ENCODE results near the gene TCTA. TPM values are rescaled to one million over a fixed set of nuclear protein-coding genes. Genes with fewer than 3 reads are reported as not detected.

TCTA gene
- total and polyA plus RNA-seq, 3 experiments from 2014 or later = 21.3 to 38.4 (median 23.2) TPM

DNA sequence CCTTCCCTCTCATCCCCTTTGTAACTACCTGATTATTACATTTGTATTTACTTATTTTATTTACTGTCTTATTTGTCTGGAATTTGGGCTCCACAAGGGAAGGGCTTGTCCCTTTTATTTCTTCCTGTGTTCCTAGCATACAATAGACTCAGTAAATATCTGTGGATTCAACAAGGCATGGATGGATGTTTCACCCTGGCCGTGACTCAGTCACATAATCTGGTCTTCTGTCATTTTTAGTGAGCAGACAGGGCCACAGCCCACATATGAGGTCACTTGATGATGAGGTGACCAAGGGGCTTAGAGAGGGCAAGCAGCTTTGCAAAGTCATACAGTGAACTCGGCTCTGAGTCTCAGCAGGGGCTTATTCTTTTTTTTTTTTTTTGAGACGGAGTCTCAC, 50.0 kb downstream of the TCTA start:
- Mint-ChIP-seq H3K9me3 (no peaks in the 10 kb centered on the region), H3K36me3 (no peaks in the 10 kb centered on the region), H3K4me1 (no peaks in the 10 kb centered on the region), H3K27me3 (no peaks in the 10 kb centered on the region), H3K4me3 (no peak overlapping the region), H3K27ac (peak overlapping the region in 1 of 8 donors; percentile 35)
- H3K4me1 ChIP-seq (ENCODE audit: insufficient read depth, low read length) = no peaks in the 10 kb centered on the region
- H3K9me3 ChIP-seq (ENCODE audit: low read length) = no peaks in the 10 kb centered on the region
- no peaks in the 10 kb centered on the region for H3K27me3 ChIP-seq (ENCODE audit: insufficient read depth, low read length, poor library complexity, severe bottlenecking)
- no peaks in the 10 kb centered on the region for H3K36me3 ChIP-seq (ENCODE audit: insufficient read depth, low read length)
- peak overlapping the region; percentile 16 for H3K27ac ChIP-seq (ENCODE audit: low read depth, low read length)
- no peak overlapping the region for H3K4me3 ChIP-seq (ENCODE audit: low read length)
- CTCF ChIA-PET = interaction anchor here (1.1 kb wide), 1 partner anchor 8 kb away, joined by 3 read pairs; the partner anchor contains the start of gene DAG1
- DNase-seq = no peak
- POLR2A ChIA-PET = no interaction called here

DNA sequence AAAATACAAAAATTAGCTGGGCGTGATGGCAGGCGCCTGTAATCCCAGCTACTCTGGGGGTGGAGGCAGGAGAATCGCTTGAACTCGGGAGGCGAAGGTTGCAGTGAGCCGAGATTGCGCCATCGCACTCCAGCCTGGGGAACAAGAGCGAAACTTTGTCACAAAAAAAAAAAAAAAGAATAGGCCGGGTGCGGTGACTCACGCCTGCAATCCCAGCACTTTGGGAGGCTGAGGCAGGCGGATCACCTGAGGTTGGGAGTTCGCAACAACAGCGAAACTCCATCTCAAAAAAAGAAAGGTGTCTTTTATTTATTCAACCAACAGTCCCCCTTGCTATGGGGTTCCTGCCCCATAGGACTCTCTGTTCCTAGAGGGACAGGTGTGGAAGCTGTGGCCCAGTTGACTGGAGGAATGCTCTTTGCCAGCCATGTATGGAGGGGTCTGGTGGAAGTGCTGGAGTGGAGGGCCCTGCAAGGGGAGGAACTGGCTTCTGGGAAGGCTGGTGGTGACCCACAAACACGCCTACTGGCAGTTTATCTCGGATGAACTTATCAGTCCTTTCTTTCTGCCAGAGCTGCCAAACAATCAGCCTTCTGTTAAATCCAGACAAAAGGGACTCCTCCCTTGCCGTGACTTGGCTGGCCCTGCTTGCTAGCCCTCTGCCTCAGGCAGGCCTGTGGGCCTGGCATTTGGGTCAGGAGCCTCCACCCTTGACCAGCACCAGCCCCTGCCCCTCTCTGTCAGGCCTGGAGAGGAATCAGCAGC, 53.2 kb downstream of the TCTA start:
- CTCF ChIA-PET = no interaction called here
- Mint-ChIP-seq H3K27ac (peak overlapping the region in 1 of 8 donors; percentile 61), H3K27me3 (no peaks in the 10 kb centered on the region), H3K36me3 (peaks cover 0 to 2% (median 0%) of the 10 kb centered on the region in 3 donors), H3K4me1 (peaks cover 6 to 7% (median 7%) of the 10 kb centered on the region in 3 donors), H3K4me3 (no peak overlapping the region), H3K9me3 (no peaks in the 10 kb centered on the region)
- POLR2A ChIA-PET = no interaction called here
- Histone ChIP-seq H3K4me1 (ENCODE audit: insufficient read depth, low read length) (peaks cover 8% of the 10 kb centered on the region), H3K4me3 (ENCODE audit: low read length) (no peak overlapping the region), H3K27me3 (ENCODE audit: insufficient read depth, low read length, poor library complexity, severe bottlenecking) (no peaks in the 10 kb centered on the region), H3K27ac (ENCODE audit: low read depth, low read length) (no peak overlapping the region), H3K9me3 (ENCODE audit: low read length) (no peaks in the 10 kb centered on the region), H3K36me3 (ENCODE audit: insufficient read depth, low read length) (no peaks in the 10 kb centered on the region)
- no peak for DNase-seq

Other genes starting within 250 kb of the TCTA start
- 10 to 100 TPM; 32.1 to 34.2 TPM for gene CCDC71, start 246.1 kb upstream of the TCTA start, total RNA-seq
- 0.94 TPM for gene CCDC71, start 246.1 kb upstream of the TCTA start, polyA plus RNA-seq
- gene KLHDC8B, start 240.8 kb upstream of the TCTA start, total RNA-seq = 1 to 10 TPM; 3.5 to 4.1 TPM
- gene KLHDC8B, start 240.8 kb upstream of the TCTA start, polyA plus RNA-seq = 3.0 TPM
- gene C3orf62, start 135.2 kb upstream of the TCTA start, total RNA-seq = 1 to 10 TPM; 6.1 to 6.6 TPM
- gene C3orf62, start 135.2 kb upstream of the TCTA start, polyA plus RNA-seq = 1.8 TPM
- gene USP4, start 72.4 kb upstream of the TCTA start, total RNA-seq = 10 to 100 TPM; 72.6 to 73.0 TPM
- gene USP4, start 72.4 kb upstream of the TCTA start, polyA plus RNA-seq = 69.9 TPM
- 100 to 1,000 TPM; 223 to 231 TPM for gene GPX1, start 54.1 kb upstream of the TCTA start, total RNA-seq
- gene GPX1, start 54.1 kb upstream of the TCTA start, polyA plus RNA-seq = 140 TPM
- gene RHOA, start 447 bp upstream of the TCTA start, total RNA-seq = 100 to 1,000 TPM; 478 to 506 TPM
- 678 TPM for gene RHOA, start 447 bp upstream of the TCTA start, polyA plus RNA-seq
- gene AMT, start 10.1 kb downstream of the TCTA start, total RNA-seq = 1 to 10 TPM; 1.3 to 1.6 TPM
- 0.62 TPM for gene AMT, start 10.1 kb downstream of the TCTA start, polyA plus RNA-seq
- 10 to 100 TPM; 12.2 to 12.3 TPM for gene NICN1, start 16.9 kb downstream of the TCTA start, total RNA-seq
- gene NICN1, start 16.9 kb downstream of the TCTA start, polyA plus RNA-seq = 7.0 TPM
- gene DAG1, start 57.8 kb downstream of the TCTA start, total RNA-seq = 10 to 100 TPM; 20.9 to 21.2 TPM
- 7.5 TPM for gene DAG1, start 57.8 kb downstream of the TCTA start, polyA plus RNA-seq
- under 1 TPM; 0.33 to 0.46 TPM for gene BSN, start 142.1 kb downstream of the TCTA start, total RNA-seq
- gene BSN, start 142.1 kb downstream of the TCTA start, polyA plus RNA-seq = not detected